ENCODE results near the gene CLEC2B. TPM values are rescaled to one million over a fixed set of nuclear protein-coding genes. Genes with fewer than 3 reads are reported as not detected.

Gene CLEC2B
- total RNA-seq, 3 donors from 2014 or later (not counting 1 experiment from before 2014, with no cell fraction given) = 158 to 302 (median 220) TPM

- peaks cover 10% of the 10 kb centered on the region for H3K36me3 Mint-ChIP-seq
- 0% methylated on average over 1 of the region's 2 CpGs for WGBS (ENCODE audit: insufficient coverage)
- H3K4me3 Mint-ChIP-seq = peak overlapping the region; percentile 98
- TF ChIP-seq CTCF (IDR thresholded peaks at IDR 0.05) = no peak
- H3K27me3 ChIP-seq (ENCODE audit: control insufficient read depth, insufficient read depth, low read length) = no peaks in the 10 kb centered on the region
- H3K4me1 ChIP-seq (ENCODE audit: control insufficient read depth, insufficient read depth, low read length) = peaks cover 4% of the 10 kb centered on the region
- peak overlapping the region; percentile 99 for H3K4me3 ChIP-seq (ENCODE audit: low read length)
- H3K4me1 Mint-ChIP-seq = peaks cover 29 to 35% of the 10 kb centered on the region in 2 donors
- no peaks in the 10 kb centered on the region for H3K27me3 Mint-ChIP-seq (ENCODE audit: low read depth in 2 of 2)
- H3K9me3 ChIP-seq (ENCODE audit: control insufficient read depth, insufficient read depth, low read length) = no peaks in the 10 kb centered on the region
- intact Hi-C loops (cut with micrococcal nuclease) = no loop called here
- DNase-seq = peak in 1 of 2 donors; percentile 51
- ATAC-seq = no peak
- no peaks in the 10 kb centered on the region for H3K36me3 ChIP-seq (ENCODE audit: control insufficient read depth, insufficient read depth, low read length)
- peak overlapping the region; percentile 98 to 100 for H3K27ac Mint-ChIP-seq
- H3K9me3 Mint-ChIP-seq = no peaks in the 10 kb centered on the region
- H3K27ac ChIP-seq (ENCODE audit: low read length) = peak overlapping the region; percentile 99
These were observed 1.2 kb upstream of the CLEC2B start for GRCh38 chr12:9870286-9870866.

- peaks cover 44 to 49% of the 10 kb centered on the region in 2 donors for H3K4me1 Mint-ChIP-seq
- peak overlapping the region; percentile 98 for H3K4me3 Mint-ChIP-seq
- no peaks in the 10 kb centered on the region for H3K27me3 ChIP-seq (ENCODE audit: control insufficient read depth, insufficient read depth, low read length)
- no peak for DNase-seq
- peak overlapping the region; percentile 99 for H3K4me3 ChIP-seq (ENCODE audit: low read length)
- H3K27me3 Mint-ChIP-seq (ENCODE audit: low read depth in 2 of 2) = no peaks in the 10 kb centered on the region
- ATAC-seq = no peak
- H3K4me1 ChIP-seq (ENCODE audit: control insufficient read depth, insufficient read depth, low read length) = peaks cover 9% of the 10 kb centered on the region
- H3K9me3 Mint-ChIP-seq = no peaks in the 10 kb centered on the region
- no peaks in the 10 kb centered on the region for H3K9me3 ChIP-seq (ENCODE audit: control insufficient read depth, insufficient read depth, low read length)
- H3K36me3 Mint-ChIP-seq = peaks cover 14% of the 10 kb centered on the region
- intact Hi-C loops (cut with micrococcal nuclease) = loop anchor here (1.0 to 10.0 kb wide), 7 partner anchors 16 to 523 kb away; partner anchors contain the start of genes KLRD1, KLRF1 and KLRK1
- peak overlapping the region; percentile 98 to 100 for H3K27ac Mint-ChIP-seq
- H3K36me3 ChIP-seq (ENCODE audit: control insufficient read depth, insufficient read depth, low read length) = peaks cover 4% of the 10 kb centered on the region
- no peak for TF ChIP-seq CTCF (IDR thresholded peaks at IDR 0.05)
- peak overlapping the region; percentile 99 for H3K27ac ChIP-seq (ENCODE audit: low read length)
- WGBS (ENCODE audit: insufficient coverage) = 0% methylated on average over 4 of the region's 4 CpGs
These were observed 225 bp downstream of the CLEC2B start for GRCh38 chr12:9868951-9869306.

- ATAC-seq (peak in 1 of 3 donors; percentile 30), DNase-seq (peak in 1 of 2 donors; percentile 47)
- peak overlapping the region; percentile 99 for H3K4me3 ChIP-seq (ENCODE audit: low read length)
- H3K4me1 ChIP-seq (ENCODE audit: control insufficient read depth, insufficient read depth, low read length) = peaks cover 9% of the 10 kb centered on the region
- no peak for TF ChIP-seq CTCF (IDR thresholded peaks at IDR 0.05)
- 0% methylated on average over 4 of the region's 11 CpGs for WGBS (ENCODE audit: insufficient coverage)
- H3K27ac Mint-ChIP-seq = peak overlapping the region; percentile 98 to 100
- H3K27me3 ChIP-seq (ENCODE audit: control insufficient read depth, insufficient read depth, low read length) = no peaks in the 10 kb centered on the region
- peaks cover 20% of the 10 kb centered on the region for H3K36me3 Mint-ChIP-seq
- peak overlapping the region; percentile 99 for H3K27ac ChIP-seq (ENCODE audit: low read length)
- H3K9me3 ChIP-seq (ENCODE audit: control insufficient read depth, insufficient read depth, low read length) = no peaks in the 10 kb centered on the region
- peaks cover 49 to 55% of the 10 kb centered on the region in 2 donors for H3K4me1 Mint-ChIP-seq
- H3K27me3 Mint-ChIP-seq (ENCODE audit: low read depth in 2 of 2) = no peaks in the 10 kb centered on the region
- H3K9me3 Mint-ChIP-seq = peaks cover 3 to 4% of the 10 kb centered on the region in 2 donors
- intact Hi-C loops (cut with micrococcal nuclease) = loop anchor here (2.0 to 10.0 kb wide), 5 partner anchors 16 to 524 kb away; partner anchors contain the start of genes KLRD1 and KLRK1
- H3K36me3 ChIP-seq (ENCODE audit: control insufficient read depth, insufficient read depth, low read length) = peaks cover 6% of the 10 kb centered on the region
- H3K4me3 Mint-ChIP-seq = peak overlapping the region; percentile 98
These were observed 798 bp downstream of the CLEC2B start for GRCh38 chr12:9868311-9868801.
